ENCODE results near the gene CROCC2.

- TF ChIP-seq CTCF (IDR thresholded peaks at IDR 0.05): no peak
- TF ChIP-seq POLR2A (IDR thresholded peaks at IDR 0.05): no peak
Observed at GRCh38 chr2:240895656-240896388, 10.3 kb upstream of the CROCC2 start, which contains the start of gene MAB21L4.
